ENCODE results near the gene METTL24. TPM values are rescaled to one million over a fixed set of nuclear protein-coding genes. Genes with fewer than 3 reads are reported as not detected.

Gene METTL24
- total RNA-seq, 8 experiments from 2014 or later: 0.49 to 5.6 (median 2.5) TPM; not detected in 3

DNA sequence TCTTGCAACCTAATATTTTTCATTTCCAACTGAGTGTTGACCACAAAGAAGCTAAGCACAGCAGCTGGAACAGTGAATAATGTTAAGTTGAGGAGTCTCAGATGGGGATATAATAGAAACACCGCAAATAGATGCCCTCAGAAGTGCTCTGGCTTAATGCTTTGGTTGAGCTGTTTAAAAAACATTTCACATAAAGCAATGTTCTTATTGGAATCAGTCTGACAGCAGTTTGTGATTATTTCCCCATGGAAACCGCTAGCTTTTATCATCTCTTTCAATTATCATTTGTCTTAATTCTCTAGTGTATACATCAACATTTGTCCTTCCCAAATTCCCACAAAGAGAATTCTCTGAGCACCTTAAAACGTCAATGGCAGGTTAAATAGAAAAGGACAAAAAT lies 30.8 kb downstream of the METTL24 start:
- WGBS, 10 experiments: 9 to 79% (median 56%) methylated on average over 1 to 3 of the region's 3 CpGs; no CpG with 5 or more reads in 1 of the 10 experiments
- Histone ChIP-seq H3K4me1 (replicated peaks in 1 of 2) (peaks cover 59 to 75% of the 10 kb centered on the region in 2 donors), H3K27ac (no peak overlapping the region), H3K4me3 (no peak overlapping the region)
- ATAC-seq (replicated peaks in 6 of 8): no peak
- in situ Hi-C loops (cut with MboI; ENCODE audit: low pct_unique_long_range_greater_than_20kb in 2 of 9, low sequenced_read_pairs in 9 of 9, unreplicated experiment in 9 of 9): no loop called here

GRCh38 chr6:110326609-110327008 lies 31.5 kb downstream of the METTL24 start:
- no peak for ATAC-seq (replicated peaks in 6 of 8)
- 50 to 100% (median 100%) methylated on average over 1 to 2 of the region's 2 CpGs; no CpG with 5 or more reads in 6 of the 10 experiments for WGBS, 10 experiments
- Histone ChIP-seq H3K4me1 (replicated peaks in 1 of 2) (peaks cover 62 to 75% of the 10 kb centered on the region in 2 donors), H3K4me3 (no peak overlapping the region), H3K27ac (no peak overlapping the region)
- in situ Hi-C loops (cut with MboI; ENCODE audit: low pct_unique_long_range_greater_than_20kb in 2 of 9, low sequenced_read_pairs in 9 of 9, unreplicated experiment in 9 of 9): no loop called here

DNA sequence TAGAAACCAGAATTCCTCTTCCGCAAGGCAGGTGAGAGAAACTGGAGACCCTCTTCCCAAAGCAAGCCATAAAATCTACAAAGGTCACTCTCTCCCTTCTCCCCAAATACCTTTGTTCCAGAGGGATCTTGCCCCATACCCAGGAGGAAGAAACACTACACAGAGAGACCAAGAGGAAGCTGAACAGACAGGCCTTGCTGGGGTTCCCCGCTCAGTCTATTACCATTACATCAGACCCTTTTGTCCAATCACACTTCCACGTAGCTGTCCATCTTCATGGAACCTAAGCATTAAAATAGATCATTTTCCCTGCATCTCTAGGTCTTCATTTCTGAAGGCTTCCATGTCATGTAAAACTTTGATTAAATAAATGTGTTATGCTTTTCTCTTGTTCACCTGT lies 32.1 kb downstream of the METTL24 start:
- no peak overlapping the region for H3K4me3 ChIP-seq
- 71 to 100% (median 100%) methylated on average over 1 to 3 of the region's 3 CpGs; no CpG with 5 or more reads in 1 of the 10 experiments for WGBS, 10 experiments
- in situ Hi-C loops (cut with MboI; ENCODE audit: low pct_unique_long_range_greater_than_20kb in 2 of 9, low sequenced_read_pairs in 9 of 9, unreplicated experiment in 9 of 9): no loop called here
- no peak overlapping the region for H3K27ac ChIP-seq
- peaks cover 58 to 75% of the 10 kb centered on the region in 2 donors for H3K4me1 ChIP-seq (replicated peaks in 1 of 2)
- ATAC-seq (replicated peaks in 6 of 8): no peak

- in situ Hi-C loops (cut with MboI; ENCODE audit: low pct_unique_long_range_greater_than_20kb in 2 of 9, low sequenced_read_pairs in 9 of 9, unreplicated experiment in 9 of 9): no loop called here
- Histone ChIP-seq H3K4me1 (replicated peaks in 1 of 2) (peaks cover 58 to 71% of the 10 kb centered on the region in 2 donors), H3K4me3 (no peak overlapping the region), H3K27ac (no peak overlapping the region)
- peak in 4 of 8 experiments; percentile 38 to 57 (median 48) for ATAC-seq (replicated peaks in 6 of 8)
These were observed 33.0 kb downstream of the METTL24 start for GRCh38 chr6:110325197-110325596.

DNA sequence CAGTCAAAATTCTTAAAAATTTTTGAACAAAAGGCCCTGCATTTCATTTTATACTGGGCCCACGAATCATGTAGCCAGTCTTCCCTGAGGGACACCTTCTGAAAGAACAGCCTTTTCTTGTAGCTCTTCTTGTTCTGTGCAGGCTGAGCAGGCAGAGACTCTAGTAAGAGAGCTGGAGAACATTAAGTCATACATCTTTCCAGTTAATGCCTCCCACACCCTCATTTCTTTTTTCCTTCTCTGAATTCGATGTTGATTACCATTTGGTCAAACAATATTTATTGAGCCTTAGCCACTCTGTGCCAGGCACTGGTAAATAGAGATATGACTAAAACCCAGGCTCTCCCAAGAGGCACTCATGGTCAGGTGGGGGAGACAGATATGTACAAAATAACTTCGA lies 33.6 kb downstream of the METTL24 start:
- 0 to 100% (median 60%) methylated on average over 1 to 3 of the region's 3 CpGs; no CpG with 5 or more reads in 1 of the 10 experiments for WGBS, 10 experiments
- Histone ChIP-seq H3K4me1 (replicated peaks in 1 of 2) (peaks cover 56 to 65% of the 10 kb centered on the region in 2 donors), H3K4me3 (no peak overlapping the region), H3K27ac (no peak overlapping the region)
- peak in 3 of 8 experiments; percentile 15 to 54 (median 18) for ATAC-seq (replicated peaks in 6 of 8)
- in situ Hi-C loops (cut with MboI; ENCODE audit: low pct_unique_long_range_greater_than_20kb in 2 of 9, low sequenced_read_pairs in 9 of 9, unreplicated experiment in 9 of 9): no loop called here

DNA sequence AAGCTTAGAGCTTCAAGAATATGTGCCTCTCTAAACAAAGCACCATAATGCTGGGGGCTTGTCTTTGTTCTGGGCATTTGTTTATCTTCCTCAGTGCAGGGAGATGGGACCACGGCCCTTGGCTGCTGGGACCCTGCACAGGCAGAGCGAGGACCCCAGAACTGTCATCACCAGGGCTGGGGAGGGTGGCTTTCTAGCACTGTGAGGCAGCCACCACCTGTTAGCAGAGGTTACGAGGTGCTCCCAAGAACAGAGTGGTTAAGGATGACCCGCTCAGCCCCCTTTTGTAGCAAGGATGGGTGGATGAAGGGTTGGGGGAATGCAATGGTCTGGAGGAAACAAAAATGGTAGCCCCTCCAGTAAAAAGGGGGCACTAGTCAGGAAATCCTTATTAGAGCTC lies 34.9 kb downstream of the METTL24 start:
- H3K4me1 ChIP-seq (replicated peaks in 1 of 2): peaks cover 54% of the 10 kb centered on the region in 2 donors
- H3K4me3 ChIP-seq: no peak overlapping the region
- peak in 3 of 8 experiments; percentile 15 to 28 (median 23) for ATAC-seq (replicated peaks in 6 of 8)
- in situ Hi-C loops (cut with MboI; ENCODE audit: low pct_unique_long_range_greater_than_20kb in 2 of 9, low sequenced_read_pairs in 9 of 9, unreplicated experiment in 9 of 9): no loop called here
- H3K27ac ChIP-seq: peak overlapping the region in 1 of 2 donors; percentile 0
- WGBS, 10 experiments: 0 to 54% (median 50%) methylated on average over 1 to 4 of the region's 4 CpGs; no CpG with 5 or more reads in 7 of the 10 experiments

GRCh38 chr6:110322874-110323242 lies 35.3 kb downstream of the METTL24 start:
- ATAC-seq (replicated peaks in 6 of 8): peak in 6 of 8 experiments; percentile 5 to 91 (median 84)
- Histone ChIP-seq H3K4me3 (no peak overlapping the region), H3K4me1 (replicated peaks in 1 of 2) (peaks cover 50 to 51% of the 10 kb centered on the region in 2 donors), H3K27ac (peak overlapping the region; percentile 19 to 36)
- WGBS, 10 experiments: 0% methylated on average over 1 to 3 of the region's 4 CpGs; no CpG with 5 or more reads in 8 of the 10 experiments
- in situ Hi-C loops (cut with MboI; ENCODE audit: low pct_unique_long_range_greater_than_20kb in 2 of 9, low sequenced_read_pairs in 9 of 9, unreplicated experiment in 9 of 9): no loop called here

DNA sequence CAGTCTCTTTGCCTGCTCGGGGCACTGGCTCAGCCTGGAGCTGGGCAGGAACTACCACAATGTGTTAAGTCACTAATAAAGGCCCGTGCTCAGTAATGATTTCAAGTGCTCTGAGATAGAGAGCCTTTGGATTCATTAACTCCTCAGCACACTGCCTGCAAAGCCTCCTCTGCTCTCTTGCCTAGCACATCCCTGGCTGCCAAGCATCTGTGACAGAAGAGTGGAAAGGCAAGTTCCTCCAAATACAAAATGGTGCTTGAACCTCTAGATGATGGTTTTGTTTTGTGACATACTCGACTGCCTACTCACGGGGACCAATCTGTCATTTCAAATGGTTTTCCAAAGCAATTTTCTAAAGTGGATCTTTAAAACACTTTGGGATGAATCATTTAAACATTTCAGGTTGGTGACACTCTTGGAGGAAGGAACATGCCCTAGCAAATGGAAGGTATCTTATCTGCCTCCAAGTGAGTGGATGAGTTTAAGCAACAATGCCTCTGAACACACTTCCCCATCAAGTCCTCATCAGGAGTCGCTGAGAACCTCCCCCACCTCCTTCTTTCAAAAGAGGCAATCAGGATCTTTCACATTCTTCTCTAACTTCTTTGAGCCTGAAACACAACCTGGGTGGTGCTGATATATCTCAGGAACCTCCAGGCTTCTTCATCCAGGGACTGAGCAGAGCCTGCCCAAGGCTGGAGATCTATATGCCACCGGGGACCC lies 35.8 kb downstream of the METTL24 start:
- no peak overlapping the region for H3K4me3 ChIP-seq
- H3K27ac ChIP-seq: peak overlapping the region; percentile 19 to 36
- peak in 5 of 8 experiments; percentile 28 to 56 (median 38) for ATAC-seq (replicated peaks in 6 of 8)
- WGBS, 10 experiments: 7 to 75% (median 44%) methylated on average over 2 to 5 of the region's 6 CpGs; no CpG with 5 or more reads in 2 of the 10 experiments
- H3K4me1 ChIP-seq (replicated peaks in 1 of 2): peaks cover 44 to 46% of the 10 kb centered on the region in 2 donors
- in situ Hi-C loops (cut with MboI; ENCODE audit: low pct_unique_long_range_greater_than_20kb in 2 of 9, low sequenced_read_pairs in 9 of 9, unreplicated experiment in 9 of 9): no loop called here

- in situ Hi-C loops (cut with MboI; ENCODE audit: low pct_unique_long_range_greater_than_20kb in 2 of 9, low sequenced_read_pairs in 9 of 9, unreplicated experiment in 9 of 9): no loop called here
- Histone ChIP-seq H3K27ac (no peak overlapping the region), H3K4me3 (no peak overlapping the region), H3K4me1 (replicated peaks in 1 of 2) (peaks cover 39 to 52% of the 10 kb centered on the region in 2 donors)
- WGBS, 10 experiments: 17 to 96% (median 88%) methylated on average over 1 to 7 of the region's 7 CpGs; no CpG with 5 or more reads in 1 of the 10 experiments
- ATAC-seq (replicated peaks in 6 of 8): no peak
These were observed 37.8 kb downstream of the METTL24 start for GRCh38 chr6:110320307-110320706.

- Histone ChIP-seq H3K27ac (no peak overlapping the region), H3K4me1 (replicated peaks in 1 of 2) (peaks cover 34 to 53% of the 10 kb centered on the region in 2 donors), H3K4me3 (no peak overlapping the region)
- 43 to 100% (median 100%) methylated on average over 1 to 2 of the region's 2 CpGs; no CpG with 5 or more reads in 7 of the 10 experiments for WGBS, 10 experiments
- in situ Hi-C loops (cut with MboI; ENCODE audit: low pct_unique_long_range_greater_than_20kb in 2 of 9, low sequenced_read_pairs in 9 of 9, unreplicated experiment in 9 of 9): no loop called here
- ATAC-seq (replicated peaks in 6 of 8): peak in 2 of 8 experiments; percentile 18 to 75
These were observed 38.3 kb downstream of the METTL24 start for GRCh38 chr6:110319843-110320242.

- no peak overlapping the region for H3K4me3 ChIP-seq
- in situ Hi-C loops (cut with MboI; ENCODE audit: low pct_unique_long_range_greater_than_20kb in 2 of 9, low sequenced_read_pairs in 9 of 9, unreplicated experiment in 9 of 9): no loop called here
- peaks cover 29 to 52% of the 10 kb centered on the region in 2 donors for H3K4me1 ChIP-seq (replicated peaks in 1 of 2)
- no peak overlapping the region for H3K27ac ChIP-seq
- WGBS, 10 experiments: 80 to 100% (median 93%) methylated on average over 1 to 3 of the region's 3 CpGs; no CpG with 5 or more reads in 2 of the 10 experiments
- ATAC-seq (replicated peaks in 6 of 8): no peak
These were observed 38.8 kb downstream of the METTL24 start for GRCh38 chr6:110319381-110319780.

DNA sequence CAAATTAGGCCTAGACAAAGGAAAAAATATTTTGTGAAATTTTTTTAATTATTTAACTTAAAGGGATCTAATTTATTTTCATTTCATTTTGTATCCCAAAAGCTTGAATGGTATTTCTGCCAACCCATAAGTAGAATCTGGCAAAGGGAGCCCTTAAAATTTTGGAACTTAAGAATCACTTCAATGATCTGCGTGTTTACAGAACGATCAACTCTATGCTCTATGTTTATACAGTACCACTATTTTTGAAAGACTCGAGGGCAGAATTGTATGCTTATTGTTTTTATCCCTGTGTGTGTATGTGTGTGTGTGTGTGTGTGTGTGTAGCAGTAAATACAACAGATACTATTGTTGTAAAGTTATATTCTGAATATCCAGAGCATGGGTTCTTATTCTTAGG lies 39.2 kb downstream of the METTL24 start:
- Histone ChIP-seq H3K4me1 (replicated peaks in 1 of 2) (peaks cover 25 to 48% of the 10 kb centered on the region in 2 donors), H3K27ac (no peak overlapping the region), H3K4me3 (no peak overlapping the region)
- WGBS, 10 experiments: 20 to 100% (median 92%) methylated on average over 1 to 3 of the region's 3 CpGs; no CpG with 5 or more reads in 1 of the 10 experiments
- in situ Hi-C loops (cut with MboI; ENCODE audit: low pct_unique_long_range_greater_than_20kb in 2 of 9, low sequenced_read_pairs in 9 of 9, unreplicated experiment in 9 of 9): no loop called here
- no peak for ATAC-seq (replicated peaks in 6 of 8)

- no peak for ATAC-seq (replicated peaks in 6 of 8)
- H3K4me3 ChIP-seq: no peak overlapping the region
- no peak overlapping the region for H3K27ac ChIP-seq
- in situ Hi-C loops (cut with MboI; ENCODE audit: low pct_unique_long_range_greater_than_20kb in 2 of 9, low sequenced_read_pairs in 9 of 9, unreplicated experiment in 9 of 9): no loop called here
- 83 to 100% (median 95%) methylated on average over 2 to 3 of the region's 3 CpGs; no CpG with 5 or more reads in 6 of the 10 experiments for WGBS, 10 experiments
- H3K4me1 ChIP-seq (replicated peaks in 1 of 2): peaks cover 12 to 34% of the 10 kb centered on the region in 2 donors
These were observed 40.5 kb downstream of the METTL24 start for GRCh38 chr6:110317646-110318045.
